CD14-positive monocyte (primary cell): ENCODE results near the gene CALD1. TPM values are rescaled to one million over a fixed set of nuclear protein-coding genes. Genes with fewer than 3 reads are reported as not detected.

Source experiments
- DNase-seq, 3 donors: peaks; one replicate each; pipeline ENCODE4 v3.0.0-alpha.2; 2011 to 2022
- H2AFZ ChIP-seq: 2 replicates; pipeline ENCODE4 v1.6.0; 2012; ENCODE audit warnings: mild to moderate bottlenecking, low read depth, low read length, inconsistent platforms; ENCODE audit not compliant: insufficient read depth, poor library complexity, severe bottlenecking
- H3K27ac ChIP-seq, 2 donors: 1 replicate in 1 of 2; 2 replicates in 1 of 2; pipeline ENCODE4 v1.5.1; 2012 to 2013; ENCODE audit warnings: low read length in 2 of 2, control low read depth in 1 of 2, inconsistent platforms in 1 of 2, low read depth in 1 of 2, mild to moderate bottlenecking in 1 of 2
- H3K27me3 ChIP-seq, 2 donors: one replicate each; pipeline versions ENCODE4 v1.6.0 to v1.6.1; 2011 to 2013; ENCODE audit warnings: low read length in 2 of 2; ENCODE audit not compliant: control insufficient read depth in 2 of 2, insufficient read depth in 2 of 2
- H3K36me3 ChIP-seq, 2 donors: replicated peaks in 1 of 2; 1 replicate in 1 of 2; 2 replicates in 1 of 2; pipeline versions ENCODE4 v1.5.1 to v1.6.1; 2012 to 2013; ENCODE audit warnings: low read length in 2 of 2, control low read depth in 1 of 2, inconsistent platforms in 1 of 2, mild to moderate bottlenecking in 1 of 2; ENCODE audit not compliant: insufficient read depth in 2 of 2, control insufficient read depth in 1 of 2
- H3K4me1 ChIP-seq, 2 donors: 1 replicate in 1 of 2; 2 replicates in 1 of 2; pipeline versions ENCODE4 v1.5.1 to v1.6.1; 2012 to 2013; ENCODE audit warnings: low read length in 2 of 2, control low read depth in 1 of 2, inconsistent platforms in 1 of 2, mild to moderate bottlenecking in 1 of 2, moderate library complexity in 1 of 2; ENCODE audit not compliant: insufficient read depth in 2 of 2, control insufficient read depth in 1 of 2
- H3K4me2 ChIP-seq: replicated peaks from 2 replicates; pipeline ENCODE3; 2012; ENCODE audit warnings: low read length, moderate library complexity, mild to moderate bottlenecking; ENCODE audit not compliant: poor library complexity, severe bottlenecking; ENCODE audit errors: extremely low read depth
- H3K4me3 ChIP-seq, 3 experiments: fragments of 200-600 bp in 1 of 3; sonication (generic) in 1 of 3; replicated peaks in 1 of 3; 1 replicate in 2 of 3; 2 replicates in 1 of 3; pipeline ENCODE4 v1.5.1; 2011 to 2013; ENCODE audit warnings: low read length in 3 of 3, mild to moderate bottlenecking in 3 of 3, control low read depth in 2 of 3, low read depth in 2 of 3, inconsistent platforms in 1 of 3, moderate library complexity in 1 of 3
- H3K79me2 ChIP-seq: 2 replicates; pipeline ENCODE4 v1.6.0; 2012; ENCODE audit warnings: mild to moderate bottlenecking, control low read depth, inconsistent platforms, low read length, moderate library complexity; ENCODE audit not compliant: insufficient read depth
- H3K9ac ChIP-seq: 2 replicates; pipeline ENCODE4 v1.6.0; 2017; ENCODE audit warnings: low read length, mild to moderate bottlenecking; ENCODE audit not compliant: insufficient read depth, poor library complexity, severe bottlenecking
- H3K9me3 ChIP-seq, 2 donors: replicated peaks in 1 of 2; 1 replicate in 1 of 2; 2 replicates in 1 of 2; pipeline versions ENCODE4 v1.5.1 to v1.6.1; 2012 to 2013; ENCODE audit warnings: low read length in 2 of 2, control low read depth in 1 of 2; ENCODE audit not compliant: control insufficient read depth in 1 of 2, insufficient read depth in 1 of 2
- H4K20me1 ChIP-seq: 2 replicates; pipeline ENCODE4 v1.6.0; 2012; ENCODE audit warnings: mild to moderate bottlenecking, low read length, control low read depth, moderate library complexity; ENCODE audit not compliant: insufficient read depth
- H3K27ac Mint-ChIP-seq, 7 donors: one replicate each; pipeline ENCODE4 v1.8.0; 2020; ENCODE audit warnings: mild to moderate bottlenecking in 7 of 7, mixed read lengths in 7 of 7, moderate library complexity in 6 of 7, inconsistent platforms in 2 of 7
- H3K27me3 Mint-ChIP-seq, 3 donors: one replicate each; pipeline ENCODE4 v1.8.0; 2021 to 2022; ENCODE audit warnings: low read depth in 3 of 3, mild to moderate bottlenecking in 3 of 3, mixed read lengths in 3 of 3, moderate library complexity in 3 of 3, inconsistent platforms in 1 of 3
- H3K36me3 Mint-ChIP-seq, 2 donors: one replicate each; pipeline ENCODE4 v1.8.0; 2020; ENCODE audit warnings: mixed read lengths in 2 of 2, inconsistent platforms in 1 of 2, mild to moderate bottlenecking in 1 of 2
- H3K4me1 Mint-ChIP-seq: one replicate; pipeline ENCODE4 v1.8.0; 2020; ENCODE audit warnings: mild to moderate bottlenecking, mixed read lengths
- H3K4me3 Mint-ChIP-seq, 2 donors: one replicate each; pipeline ENCODE4 v1.8.0; 2020; ENCODE audit warnings: mild to moderate bottlenecking in 2 of 2, mixed read lengths in 2 of 2, moderate library complexity in 1 of 2
- H3K9me3 Mint-ChIP-seq, 7 donors: one replicate each; pipeline ENCODE4 v1.8.0; 2020 to 2022; ENCODE audit warnings: mixed read lengths in 7 of 7, mild to moderate bottlenecking in 6 of 7, moderate library complexity in 6 of 7, inconsistent platforms in 2 of 7
- CTCF ChIP-seq: fragments of 200-600 bp; IDR thresholded peaks from one replicate; pipeline ENCODE4 v1.8.0; 2022; ENCODE audit warnings: antibody characterized with exemption, mild to moderate bottlenecking
- WGBS: methylation state at CpG from one replicate; pipeline ENCODE4 v1.1.5; 2013; ENCODE audit warnings: missing lambda C conversion rate; ENCODE audit not compliant: insufficient coverage; 5-methylcytosine and 5-hydroxymethylcytosine counted together
- intact Hi-C, 2 donors: fragments of 100-400 bp; cut with micrococcal nuclease; formaldehyde crosslinking; loops; one replicate each; pipeline versions ENCODE4 v1.15.0 to v1.15.1; 2023
- polyA plus RNA-seq, 3 donors: library from polyadenylated mRNA; depleted of rRNA in 1 of 3; unstranded in 2 of 3; stranded (reverse) in 1 of 3; fragments of 300-500 nt in 2 of 3; fragments of >200 nt in 1 of 3; fragmentation: Illumina TruSeq in 2 of 3; gene quantifications; 1 replicate in 2 of 3; 2 replicates in 1 of 3; pipeline ENCODE4 v1.2.3, GENCODE V29; 2012 to 2021

CALD1 gene
- polyA plus RNA-seq, 3 donors, result 0.18 TPM; not detected in 2

GRCh38 chr7:134806197-134806596, 26.8 kb downstream of the CALD1 start:
- WGBS, result no CpG with 5 or more reads among the region's 4 CpGs
- no peaks in the 10 kb centered on the region for H3K36me3 Mint-ChIP-seq
- intact Hi-C loops, result no loop called here

GRCh38 chr7:134809616-134810015, 30.2 kb downstream of the CALD1 start:
- no peaks in the 10 kb centered on the region for H3K9me3 ChIP-seq
- H3K79me2 ChIP-seq, result no peaks in the 10 kb centered on the region
- no peaks in the 10 kb centered on the region for H4K20me1 ChIP-seq
- H3K4me3 ChIP-seq, result no peak overlapping the region
- Mint-ChIP-seq H3K27ac (no peak overlapping the region), H3K36me3 (no peaks in the 10 kb centered on the region), H3K4me3 (no peak overlapping the region), H3K9me3 (peaks cover 0 to 14% (median 3%) of the 10 kb centered on the region in 7 donors), H3K27me3 (peaks cover 0 to 3% (median 1%) of the 10 kb centered on the region in 3 donors), H3K4me1 (no peaks in the 10 kb centered on the region)
- intact Hi-C loops, result no loop called here
- DNase-seq, result no peak
- H3K36me3 ChIP-seq, result no peaks in the 10 kb centered on the region
- H3K27me3 ChIP-seq, result no peaks in the 10 kb centered on the region
- no CpG with 5 or more reads among the region's 1 CpG for WGBS
- no peak for TF ChIP-seq CTCF
- no peak overlapping the region for H3K4me2 ChIP-seq
- no peak overlapping the region for H2AFZ ChIP-seq
- H3K9ac ChIP-seq, result no peak overlapping the region
- no peak overlapping the region for H3K27ac ChIP-seq
- H3K4me1 ChIP-seq, result no peaks in the 10 kb centered on the region

More at GRCh38 chr7:134806197-134806596, 26.8 kb downstream of the CALD1 start:
- no peaks in the 10 kb centered on the region for H4K20me1 ChIP-seq
- no peaks in the 10 kb centered on the region for H3K79me2 ChIP-seq
- no peaks in the 10 kb centered on the region for H3K4me1 Mint-ChIP-seq
- H3K27ac Mint-ChIP-seq, result no peak overlapping the region
- H3K27me3 Mint-ChIP-seq, result no peaks in the 10 kb centered on the region
- no peak for TF ChIP-seq CTCF
- DNase-seq, result no peak
- H3K9me3 Mint-ChIP-seq, result peaks cover 0 to 17% (median 3%) of the 10 kb centered on the region in 7 donors
- H3K4me2 ChIP-seq, result no peak overlapping the region
- no peak overlapping the region for H3K27ac ChIP-seq
- H3K9ac ChIP-seq, result no peak overlapping the region
- no peaks in the 10 kb centered on the region for H3K36me3 ChIP-seq
- no peaks in the 10 kb centered on the region for H3K4me1 ChIP-seq
- H2AFZ ChIP-seq, result no peak overlapping the region
- H3K9me3 ChIP-seq, result no peaks in the 10 kb centered on the region
- no peak overlapping the region for H3K4me3 Mint-ChIP-seq
- no peak overlapping the region for H3K4me3 ChIP-seq
- no peaks in the 10 kb centered on the region for H3K27me3 ChIP-seq
